GM23248 (cell line): ENCODE results near the gene KATNB1. TPM values are rescaled to one million over a fixed set of nuclear protein-coding genes. Genes with fewer than 3 reads are reported as not detected.
A peak's percentile ranks its signal among the peaks of the same experiment; 100 is the strongest.

Source experiments
- DNase-seq: peaks from one replicate; pipeline ENCODE4 v3.0.0-alpha.2; 2015
- H2AFZ ChIP-seq: fragments of 200-600 bp; sonication (generic); 2 replicates; pipeline ENCODE4 v1.6.1; 2016; ENCODE audit warnings: antibody characterized with exemption
- H3F3A ChIP-seq: fragments of 200-600 bp; sonication (generic); 2 replicates; pipeline ENCODE4 v1.6.1; 2016; ENCODE audit warnings: mild to moderate bottlenecking, antibody characterized with exemption, mixed run types; ENCODE audit not compliant: insufficient read depth
- H3K27ac ChIP-seq: fragments of 200-600 bp; sonication (generic); 2 replicates; pipeline ENCODE4 v1.5.1; 2016; ENCODE audit warnings: mild to moderate bottlenecking
- H3K27me3 ChIP-seq: fragments of 200-600 bp; sonication (generic); replicated peaks from 2 replicates; pipeline ENCODE4 v1.6.1; 2016; ENCODE audit warnings: mild to moderate bottlenecking; ENCODE audit not compliant: insufficient read depth
- H3K36me3 ChIP-seq: fragments of 200-600 bp; sonication (generic); 2 replicates; pipeline ENCODE4 v1.6.1; 2016; ENCODE audit warnings: low read depth, mild to moderate bottlenecking
- H3K4me1 ChIP-seq: fragments of 200-600 bp; sonication (generic); 2 replicates; pipeline ENCODE4 v1.6.1; 2016; ENCODE audit warnings: mild to moderate bottlenecking; ENCODE audit not compliant: insufficient read depth
- H3K4me2 ChIP-seq: fragments of 200-600 bp; sonication (generic); one replicate; pipeline ENCODE4 v1.6.1; 2016; ENCODE audit warnings: mild to moderate bottlenecking; ENCODE audit not compliant: unreplicated experiment
- H3K4me3 ChIP-seq: fragments of 200-600 bp; sonication (generic); 2 replicates; pipeline ENCODE4 v1.5.1; 2016; ENCODE audit warnings: mild to moderate bottlenecking
- H3K79me2 ChIP-seq: fragments of 200-600 bp; sonication (generic); 2 replicates; pipeline ENCODE4 v1.6.1; 2016; ENCODE audit warnings: mild to moderate bottlenecking; ENCODE audit not compliant: insufficient read depth
- H3K9ac ChIP-seq: fragments of 200-600 bp; sonication (generic); 2 replicates; pipeline ENCODE4 v1.6.1; 2016; ENCODE audit warnings: mild to moderate bottlenecking
- H3K9me2 ChIP-seq: fragments of 200-600 bp; sonication (generic); 2 replicates; pipeline ENCODE4 v1.6.1; 2016; ENCODE audit warnings: mixed run types, mild to moderate bottlenecking, moderate library complexity; ENCODE audit not compliant: insufficient read depth
- H3K9me3 ChIP-seq: fragments of 200-600 bp; sonication (generic); one replicate; pipeline ENCODE4 v1.6.1; 2017; ENCODE audit warnings: low read depth
- H4K20me1 ChIP-seq: fragments of 200-600 bp; sonication (generic); 2 replicates; pipeline ENCODE4 v1.6.0; 2016; ENCODE audit not compliant: insufficient read depth
- EZH2 ChIP-seq: fragments of 200-600 bp; sonication (generic); IDR thresholded peaks from 2 replicates; pipeline ENCODE4 v1.6.1; 2018; ENCODE audit warnings: antibody characterized with exemption, mild to moderate bottlenecking; ENCODE audit not compliant: insufficient read depth, poor library complexity, severe bottlenecking
- EZH2phosphoT487 ChIP-seq: fragments of 200-600 bp; sonication (generic); IDR thresholded peaks from 2 replicates; pipeline ENCODE4 v1.6.1; 2018; ENCODE audit warnings: antibody characterized with exemption, moderate library complexity, mild to moderate bottlenecking, low read depth; ENCODE audit not compliant: insufficient read depth
- WGBS, 2 experiments: methylation state at CpG; one replicate each; pipeline ENCODE4 v1.1.6; 2015 to 2017; ENCODE audit warnings: low lambda C conversion rate in 2 of 2, low coverage in 1 of 2; ENCODE audit errors: missing lambda C conversion rate in 2 of 2; 5-methylcytosine and 5-hydroxymethylcytosine counted together
- in situ Hi-C: fragments of 300-500 bp; cut with MboI; formaldehyde crosslinking; loops from 2 replicates; pipeline ENCODE4 v1.15.0; 2020
- polyA plus RNA-seq: library from polyadenylated mRNA; unstranded; fragments of >200 nt; fragmentation: Nextera tagmentation; extraction: Ambion mirVana; gene quantifications from 2 replicates; pipeline ENCODE4 v1.2.1, GENCODE V29; 2016
- total RNA-seq: library from RNA; depleted of rRNA; stranded (reverse); fragments of >200 nt; shearing (Covaris generic); gene quantifications from 2 replicates; pipeline ENCODE4 v1.2.3, GENCODE V29; 2014

Gene KATNB1
- total and polyA plus RNA-seq, 2 experiments from 2014 or later, result 19.3 to 20.2 TPM

- Histone ChIP-seq H2AFZ (no peak overlapping the region), H3K9ac (no peak overlapping the region), H4K20me1 (no peaks in the 10 kb centered on the region), H3K36me3 (peaks cover 9% of the 10 kb centered on the region; the same call in 1 of the 2 replicates), H3K27me3 (no peaks in the 10 kb centered on the region), H3K4me1 (no peaks in the 10 kb centered on the region), H3K9me3 (no peaks in the 10 kb centered on the region), H3K79me2 (no peaks in the 10 kb centered on the region), H3F3A (peaks cover 5% of the 10 kb centered on the region; the same call in 1 of the 2 replicates), H3K4me3 (no peak overlapping the region), H3K9me2 (no peaks in the 10 kb centered on the region), H3K4me2 (no peak overlapping the region), H3K27ac (no peak overlapping the region)
- 45 to 51% methylated on average over 22 to 26 of the region's 26 CpGs for WGBS, 2 experiments
- DNase-seq, result peak; percentile 59
- TF ChIP-seq EZH2, result no peak
- TF ChIP-seq EZH2phosphoT487, result no peak
- in situ Hi-C loops, result no loop called here
Measured at GRCh38 chr16:57786632-57787518, 51.3 kb downstream of the KATNB1 start.

- DNase-seq, result no peak
- Histone ChIP-seq H3K4me2 (no peak overlapping the region), H3K9me2 (no peaks in the 10 kb centered on the region), H2AFZ (no peak overlapping the region), H3K9ac (no peak overlapping the region), H3F3A (peaks cover 5% of the 10 kb centered on the region; the same call in 1 of the 2 replicates), H3K4me1 (no peaks in the 10 kb centered on the region), H3K36me3 (peaks cover 9% of the 10 kb centered on the region; the same call in 1 of the 2 replicates), H3K27me3 (no peaks in the 10 kb centered on the region), H3K4me3 (no peak overlapping the region), H3K27ac (no peak overlapping the region), H4K20me1 (no peaks in the 10 kb centered on the region), H3K9me3 (no peaks in the 10 kb centered on the region), H3K79me2 (no peaks in the 10 kb centered on the region)
- in situ Hi-C loops, result no loop called here
- TF ChIP-seq EZH2phosphoT487 (no peak), EZH2 (no peak)
- WGBS, 2 experiments, result 81 to 89% methylated on average over 7 to 8 of the region's 8 CpGs
Measured at GRCh38 chr16:57787519-57787905, 51.9 kb downstream of the KATNB1 start.

- Histone ChIP-seq H3K79me2 (no peaks in the 10 kb centered on the region), H3K36me3 (peaks cover 12% of the 10 kb centered on the region; the same call in 1 of the 2 replicates), H3K4me1 (no peaks in the 10 kb centered on the region), H3K27me3 (no peaks in the 10 kb centered on the region), H3F3A (no peaks in the 10 kb centered on the region), H3K4me3 (no peak overlapping the region), H2AFZ (no peak overlapping the region), H3K27ac (no peak overlapping the region), H3K9me2 (no peaks in the 10 kb centered on the region), H3K9ac (no peak overlapping the region), H3K9me3 (no peaks in the 10 kb centered on the region), H4K20me1 (no peaks in the 10 kb centered on the region), H3K4me2 (no peak overlapping the region)
- TF ChIP-seq EZH2phosphoT487, result no peak
- no peak for TF ChIP-seq EZH2
- WGBS, 2 experiments, result 64 to 66% methylated on average over 12 to 17 of the region's 17 CpGs
- DNase-seq, result no peak
- in situ Hi-C loops, result no loop called here
Measured at GRCh38 chr16:57788252-57788841, 52.8 kb downstream of the KATNB1 start.

- WGBS, 2 experiments, result 80 to 82% methylated on average over 12 of the region's 12 CpGs
- Histone ChIP-seq H3K9me3 (no peaks in the 10 kb centered on the region), H3K27ac (no peak overlapping the region), H3K36me3 (peaks cover 15% of the 10 kb centered on the region; the same call in 1 of the 2 replicates), H3K4me3 (no peak overlapping the region), H3K4me1 (no peaks in the 10 kb centered on the region), H3K9ac (no peak overlapping the region), H3K27me3 (no peaks in the 10 kb centered on the region), H3K9me2 (no peaks in the 10 kb centered on the region), H2AFZ (no peak overlapping the region), H3K79me2 (no peaks in the 10 kb centered on the region), H4K20me1 (no peaks in the 10 kb centered on the region), H3K4me2 (no peak overlapping the region), H3F3A (no peaks in the 10 kb centered on the region)
- no peak for DNase-seq
- in situ Hi-C loops, result no loop called here
- TF ChIP-seq EZH2 (no peak), EZH2phosphoT487 (no peak)
Measured at GRCh38 chr16:57788951-57789350, 53.4 kb downstream of the KATNB1 start.
